Muscle of arm (tissue), 12 donors: ENCODE measurements around the gene KIF15. TPM values are rescaled to one million over a fixed set of nuclear protein-coding genes. Genes with fewer than 3 reads are reported as not detected.

Experiments
- DNase-seq: peaks from one replicate; pipeline ENCODE4 v3.0.0-alpha.2; 2013
- polyA plus RNA-seq, 12 donors: library from polyadenylated mRNA; unstranded; fragments of 120-200 nt; gene quantifications; one replicate each; pipeline ENCODE4 v1.2.1, GENCODE V29; 2013; ENCODE audit not compliant: insufficient read length in 12 of 12

Gene KIF15
- polyA plus RNA-seq, 12 donors: 7.1 to 20.0 (median 13.1) TPM; not detected in 1

GRCh38 chr3:44877333-44877732 is 115.7 kb downstream of the KIF15 start:
- DNase-seq: no peak

DNA sequence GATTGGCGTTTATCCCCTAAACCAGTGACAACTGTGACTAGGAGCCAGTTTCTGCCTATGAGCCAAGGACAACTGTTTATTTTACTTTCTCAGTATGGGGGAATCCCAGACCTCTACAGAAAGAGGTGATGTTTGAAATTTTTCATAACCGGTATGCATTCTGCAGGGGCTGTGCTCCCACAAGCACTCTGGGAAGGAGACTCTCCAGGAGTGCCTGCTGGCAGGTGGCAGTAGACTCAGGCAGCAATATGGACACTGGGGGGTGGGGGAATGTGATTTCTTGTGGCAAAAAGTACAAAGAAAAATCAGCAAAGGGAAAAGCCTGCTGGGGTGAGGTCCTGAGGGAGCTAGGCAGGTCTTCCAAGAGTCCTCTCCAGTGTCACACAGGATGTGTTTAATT is 118.7 kb downstream of the KIF15 start:
- no peak for DNase-seq

DNA sequence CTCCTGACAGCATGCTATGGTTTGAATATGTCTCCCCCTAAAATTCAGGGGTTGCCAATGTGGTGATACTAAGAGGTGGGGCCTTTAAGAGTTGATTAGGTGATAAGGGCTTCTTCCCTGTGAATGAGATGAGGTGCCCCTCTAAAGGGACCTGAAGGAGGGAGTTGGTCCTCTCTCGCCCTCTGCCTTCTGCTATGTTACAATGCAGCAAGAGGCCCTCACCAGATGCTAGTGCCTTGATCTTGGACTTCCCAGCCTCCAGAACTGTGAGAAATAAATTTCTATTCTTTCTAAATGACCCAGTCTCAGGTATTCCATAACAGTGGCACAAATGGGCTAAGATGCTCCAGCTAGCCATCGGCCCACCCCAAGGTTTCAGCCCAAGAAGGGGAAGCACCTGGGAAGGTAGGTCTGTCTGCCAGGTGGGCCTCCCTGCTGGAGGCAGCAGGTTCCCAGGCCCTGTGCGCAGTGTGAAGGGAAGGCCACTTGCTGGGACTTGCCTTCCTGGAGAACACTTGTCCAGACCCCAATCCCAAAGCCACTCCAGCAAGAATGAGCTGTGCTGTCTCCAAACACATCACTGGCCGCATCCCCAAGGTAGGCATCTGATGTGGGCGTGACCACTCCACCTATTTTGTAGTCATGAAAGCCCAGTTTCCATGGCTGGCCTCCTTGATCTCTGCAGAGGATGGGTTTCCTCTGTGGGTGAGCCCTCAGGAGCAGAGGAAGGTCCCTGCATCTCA is 121.8 kb downstream of the KIF15 start:
- no peak for DNase-seq

GRCh38 chr3:44883999-44884431 is 122.4 kb downstream of the KIF15 start:
- DNase-seq: peak; percentile 51

DNA sequence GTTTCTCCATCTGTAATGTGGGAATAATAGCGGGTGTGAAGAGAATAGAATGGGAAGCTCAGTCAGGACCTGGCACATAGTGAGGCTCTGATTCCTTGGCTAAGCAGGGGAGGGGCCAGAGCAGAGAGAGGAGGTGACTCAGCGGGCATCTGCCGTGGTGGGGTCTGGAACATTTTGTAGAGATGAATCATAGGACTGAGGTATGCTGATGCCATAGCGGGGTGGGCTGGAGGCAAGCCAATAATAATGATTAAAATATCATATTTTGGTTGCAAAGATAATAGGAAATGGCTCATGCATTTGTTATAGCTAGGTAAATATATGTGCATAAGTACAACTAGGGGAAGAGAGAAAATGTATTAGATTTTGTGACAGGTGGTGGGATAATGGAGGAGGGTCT is 124.0 kb downstream of the KIF15 start:
- DNase-seq: no peak

- DNase-seq: no peak
Measured at GRCh38 chr3:44886561-44886960, 125.0 kb downstream of the KIF15 start.

- DNase-seq: no peak
Measured at GRCh38 chr3:44887101-44887500, 125.5 kb downstream of the KIF15 start.

- DNase-seq: no peak
Measured at GRCh38 chr3:44890258-44890657, 128.7 kb downstream of the KIF15 start.

DNA sequence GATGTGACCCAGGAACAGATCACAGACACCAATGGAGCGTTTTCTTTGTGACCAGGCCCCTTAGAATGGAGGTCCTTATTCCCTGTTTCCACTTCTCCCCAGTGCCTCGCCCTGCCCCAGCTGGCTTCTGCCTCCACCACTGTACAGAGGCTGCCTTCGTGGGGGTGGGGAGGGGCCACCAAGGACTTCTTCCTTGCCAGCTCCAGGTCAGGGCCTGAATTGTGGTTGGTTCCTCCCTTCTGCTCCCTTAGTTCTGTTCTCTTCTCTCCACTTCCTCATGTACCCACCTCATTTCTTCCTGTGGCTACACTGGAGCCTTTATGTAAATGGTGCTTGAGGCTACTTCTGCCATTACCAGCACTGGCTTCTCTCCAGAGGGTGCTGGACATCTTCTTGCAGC is 129.3 kb downstream of the KIF15 start:
- DNase-seq: no peak

- DNase-seq: no peak
Measured at GRCh38 chr3:44892689-44893088, 131.1 kb downstream of the KIF15 start.

DNA sequence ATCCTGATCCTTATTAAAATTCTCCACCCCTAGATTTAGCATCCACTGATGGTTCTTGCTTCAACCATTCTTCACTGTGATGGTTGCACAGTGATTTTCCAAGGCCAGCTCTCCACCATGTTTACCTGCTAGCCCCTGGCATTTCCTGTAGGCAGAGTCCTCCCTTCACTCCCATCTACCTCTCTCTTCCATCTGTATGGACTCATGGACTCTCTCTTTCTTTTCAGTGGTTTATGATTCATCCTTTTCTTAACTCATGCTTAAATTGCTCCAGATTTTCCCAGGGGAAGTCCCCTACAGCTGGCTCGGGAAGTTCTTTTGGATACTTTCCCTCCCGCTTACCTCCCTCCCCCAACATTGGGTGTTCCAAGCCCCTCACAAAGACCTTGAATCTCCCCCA is 131.5 kb downstream of the KIF15 start:
- DNase-seq: no peak

GRCh38 chr3:44894485-44894884 is 132.9 kb downstream of the KIF15 start:
- DNase-seq: no peak

DNA sequence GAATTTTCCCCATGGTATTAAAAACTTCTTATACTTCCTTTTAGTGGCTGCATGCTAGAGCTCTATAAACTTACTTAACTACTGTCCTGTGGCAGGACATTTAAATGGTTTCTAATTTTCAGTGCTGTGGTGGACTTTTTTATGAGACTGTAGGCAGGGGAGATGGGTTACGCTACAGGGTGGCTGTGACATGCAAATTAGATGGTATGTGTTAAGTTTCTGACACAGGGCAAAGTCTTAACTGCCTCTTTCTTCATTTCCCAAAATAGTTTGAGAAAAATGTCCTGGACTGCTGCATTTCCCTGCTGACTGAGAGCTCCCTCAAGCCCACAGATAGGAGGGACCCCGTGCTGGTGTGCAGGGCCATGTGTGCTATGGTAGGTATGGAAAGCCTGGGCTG is 134.8 kb downstream of the KIF15 start:
- DNase-seq: no peak

DNA sequence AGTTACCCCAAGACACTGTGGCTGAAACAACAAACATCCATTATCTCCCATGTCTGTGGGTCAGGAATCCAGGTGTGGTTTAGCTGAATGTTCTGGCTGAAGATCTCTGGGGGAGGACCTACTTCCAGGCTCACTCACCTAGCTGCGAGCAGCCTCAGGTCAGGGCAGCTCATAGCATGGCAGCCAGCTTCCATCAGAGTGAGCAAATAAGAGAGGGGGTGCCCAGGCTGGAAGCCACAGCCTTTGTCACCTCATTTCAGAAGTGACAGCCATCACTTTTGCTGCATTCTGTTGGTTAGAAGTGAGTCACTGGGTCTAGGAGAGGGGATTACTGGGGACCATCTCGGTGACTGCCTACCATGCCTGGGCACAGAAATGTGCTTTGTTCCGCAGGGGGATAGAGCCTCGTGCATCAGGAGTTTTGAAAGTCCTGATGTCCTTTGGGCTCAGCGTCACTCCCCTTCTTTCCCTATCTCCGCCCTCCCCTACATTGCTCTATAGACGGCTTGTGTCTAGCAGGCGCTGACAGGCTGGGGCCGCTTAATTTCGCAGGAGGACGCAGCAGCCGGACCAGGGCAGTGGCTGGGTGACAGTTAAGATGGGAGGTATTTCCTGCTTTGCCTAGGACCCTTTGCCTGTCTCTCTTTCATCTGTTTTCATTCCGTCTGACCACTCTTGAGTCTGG is 138.2 kb downstream of the KIF15 start:
- DNase-seq: no peak

- no peak for DNase-seq
Measured at GRCh38 chr3:44902628-44903027, 141.0 kb downstream of the KIF15 start.

Other genes starting within 250 kb of the KIF15 start
- gene ZKSCAN7, start 206.6 kb upstream of the KIF15 start, polyA plus RNA-seq: 10 to 100 TPM in 1 of 12 donors, 1 to 10 TPM in 10, not detected in 1; 5.8 to 10.4 (median 8.1) TPM
- 1 to 10 TPM in 11 of 12 donors, not detected in 1; 3.4 to 9.8 (median 4.8) TPM for gene ZNF660, start 176.8 kb upstream of the KIF15 start, polyA plus RNA-seq
- gene ZNF197, start 136.8 kb upstream of the KIF15 start, polyA plus RNA-seq: 10 to 100 TPM in 11 of 12 donors, not detected in 1; 13.5 to 24.4 (median 20.2) TPM
- 1 to 10 TPM in 11 of 12 donors, not detected in 1; 5.7 to 9.2 (median 7.4) TPM for gene ZNF35, start 113.1 kb upstream of the KIF15 start, polyA plus RNA-seq
- 1 to 10 TPM in 11 of 12 donors, not detected in 1; 5.1 to 9.2 (median 7.4) TPM for gene ZNF502, start 49.1 kb upstream of the KIF15 start, polyA plus RNA-seq
- 10 to 100 TPM in 1 of 12 donors, 1 to 10 TPM in 10, not detected in 1; 5.8 to 13.5 (median 7.0) TPM for gene ZNF501, start 32.2 kb upstream of the KIF15 start, polyA plus RNA-seq
- gene KIAA1143, start 175 bp upstream of the KIF15 start, polyA plus RNA-seq: 10 to 100 TPM in 11 of 12 donors, not detected in 1; 32.2 to 55.5 (median 38.7) TPM
- gene TMEM42, start 100.1 kb downstream of the KIF15 start, polyA plus RNA-seq: 10 to 100 TPM in 10 of 12 donors, 1 to 10 TPM in 1, not detected in 1; 8.5 to 15.9 (median 13.1) TPM
- under 1 TPM in 3 of 12 donors, not detected in 9; 0.05 to 0.18 (median 0.07) TPM for gene TGM4, start 112.8 kb downstream of the KIF15 start, polyA plus RNA-seq
- gene ZDHHC3, start 214.4 kb downstream of the KIF15 start, polyA plus RNA-seq: 10 to 100 TPM in 11 of 12 donors, not detected in 1; 38.6 to 62.5 (median 50.4) TPM
- gene EXOSC7, start 214.4 kb downstream of the KIF15 start, polyA plus RNA-seq: 10 to 100 TPM in 11 of 12 donors, not detected in 1; 32.3 to 85.6 (median 39.2) TPM